Esophagus mucosa (tissue), 1 donor: Measurements from ENCODE around the gene ADGRD1. TPM values are rescaled to one million over a fixed set of nuclear protein-coding genes. Genes with fewer than 3 reads are reported as not detected.
A peak's percentile ranks its signal among the peaks of the same experiment; 100 is the strongest.

Experiments
- ATAC-seq: fragments of 200-7000 bp; cut with Tn5 transposase; one replicate; pipeline ENCODE4 v1.9.1; 2020
- total RNA-seq: library from RNA; stranded (reverse); gene quantifications from one replicate; pipeline ENCODE4 v1.2.4, GENCODE V29; 2023
- donor health status: DM: yes; HTN: yes; CAD: no.

The ADGRD1 gene
- total RNA-seq, 1 donor from 2014 or later: 2.5 TPM

DNA sequence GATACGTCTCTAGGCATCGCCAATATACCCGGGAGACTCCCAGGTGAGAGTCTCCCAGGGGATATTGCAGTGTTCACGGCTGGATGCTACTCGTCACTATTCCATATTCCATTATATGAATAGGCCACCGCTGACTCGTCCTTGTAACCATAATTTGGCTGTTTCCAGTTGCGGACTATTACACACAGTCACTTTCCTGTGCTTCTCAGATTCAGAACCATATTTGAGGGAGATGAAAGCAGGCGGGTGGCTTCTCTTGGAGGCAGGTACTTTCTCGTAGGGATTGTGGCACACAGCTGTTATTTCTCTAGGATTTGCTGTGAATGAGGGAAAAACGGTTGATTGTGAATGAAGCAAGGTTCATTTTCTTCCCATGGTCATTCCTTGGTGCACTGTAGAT, 73.0 kb downstream of the ADGRD1 start:
- ATAC-seq: no peak

DNA sequence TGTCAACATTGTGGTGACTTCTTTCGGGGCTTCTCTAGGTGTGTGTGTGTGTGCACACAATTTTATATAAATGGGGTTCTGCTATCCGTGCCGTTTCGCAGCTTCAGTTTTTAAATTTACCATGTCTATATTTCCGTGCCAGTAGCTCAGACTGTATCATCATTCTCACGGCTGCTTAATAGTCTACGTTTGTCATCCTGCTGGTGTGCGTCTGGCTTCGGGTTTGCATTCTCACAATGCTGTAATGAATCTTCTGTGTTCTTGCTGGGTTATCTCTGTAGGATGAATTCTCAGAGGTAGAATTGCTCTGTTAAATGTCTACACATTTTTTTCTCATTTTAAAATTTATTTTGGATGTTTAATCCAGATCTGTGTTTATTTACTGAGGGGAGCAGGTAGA, 73.6 kb downstream of the ADGRD1 start:
- no peak for ATAC-seq

DNA sequence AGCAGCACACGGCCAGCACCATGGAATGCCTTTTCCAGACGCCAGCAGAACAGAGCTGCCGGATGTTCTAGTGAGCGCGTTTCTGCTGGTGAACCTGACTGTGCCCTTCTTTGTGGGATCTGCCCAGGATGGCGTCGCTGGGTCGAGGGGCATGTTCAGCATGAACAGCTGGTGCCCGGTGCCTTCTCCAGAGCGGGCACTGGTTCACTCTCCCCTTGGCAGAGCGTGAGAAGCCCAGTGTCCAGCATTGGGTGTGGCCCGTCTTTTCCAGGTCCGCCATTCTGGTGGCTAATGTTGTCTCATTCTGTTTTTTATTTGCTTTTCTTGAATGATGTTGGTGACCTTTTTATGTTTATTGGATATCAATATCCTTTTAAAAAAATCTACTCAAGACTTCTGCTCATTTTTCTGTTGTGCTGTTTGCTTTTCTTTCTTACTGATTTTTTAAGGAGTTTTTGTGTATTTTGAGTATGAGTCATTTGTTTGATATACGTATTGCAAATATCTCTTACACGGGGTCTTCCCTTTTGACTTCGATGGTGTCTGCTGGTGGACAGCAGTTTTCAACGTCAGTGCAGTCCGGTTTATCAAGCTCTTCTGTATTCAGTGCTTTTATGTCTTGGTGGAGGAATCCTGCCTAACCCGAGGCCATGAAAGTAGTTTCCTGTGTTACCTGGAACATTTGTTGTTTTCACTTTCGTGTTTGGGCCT, 74.3 kb downstream of the ADGRD1 start:
- no peak for ATAC-seq

DNA sequence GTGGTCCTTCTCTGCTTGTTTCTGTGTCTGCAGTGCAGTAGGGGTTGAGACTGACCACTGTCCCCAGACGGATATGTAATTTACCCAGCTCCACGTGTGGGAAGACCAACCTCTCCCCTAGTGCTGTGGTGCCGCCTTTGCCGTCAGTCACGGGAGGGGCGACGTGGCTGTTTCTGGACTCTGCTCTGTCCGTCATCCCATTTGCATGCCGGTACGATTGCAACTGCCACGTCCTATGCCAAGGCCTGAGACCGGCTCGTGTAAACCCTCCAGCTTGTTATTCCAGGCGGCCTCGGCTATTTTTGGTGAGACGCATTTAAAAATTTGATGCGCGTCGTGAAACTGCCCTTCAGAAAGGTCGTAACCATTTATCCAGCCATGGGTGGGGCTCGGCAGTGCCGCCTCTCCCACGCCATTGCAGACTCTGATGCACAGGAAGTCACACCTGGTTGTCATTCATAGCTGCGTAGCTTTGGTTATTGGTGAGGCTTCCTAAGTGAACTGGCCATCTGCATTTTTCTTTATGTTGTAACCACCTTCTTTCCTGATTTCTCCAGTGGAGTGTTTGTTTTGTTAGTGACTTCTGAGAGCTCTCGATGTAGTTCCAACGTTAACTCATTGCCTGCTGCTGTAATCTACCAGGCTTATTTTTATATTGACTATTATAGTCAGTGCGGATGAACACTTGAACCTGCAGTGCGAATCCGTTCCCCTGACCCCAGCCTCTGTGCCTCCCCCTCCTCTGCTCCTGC, 75.1 kb downstream of the ADGRD1 start:
- no peak for ATAC-seq

DNA sequence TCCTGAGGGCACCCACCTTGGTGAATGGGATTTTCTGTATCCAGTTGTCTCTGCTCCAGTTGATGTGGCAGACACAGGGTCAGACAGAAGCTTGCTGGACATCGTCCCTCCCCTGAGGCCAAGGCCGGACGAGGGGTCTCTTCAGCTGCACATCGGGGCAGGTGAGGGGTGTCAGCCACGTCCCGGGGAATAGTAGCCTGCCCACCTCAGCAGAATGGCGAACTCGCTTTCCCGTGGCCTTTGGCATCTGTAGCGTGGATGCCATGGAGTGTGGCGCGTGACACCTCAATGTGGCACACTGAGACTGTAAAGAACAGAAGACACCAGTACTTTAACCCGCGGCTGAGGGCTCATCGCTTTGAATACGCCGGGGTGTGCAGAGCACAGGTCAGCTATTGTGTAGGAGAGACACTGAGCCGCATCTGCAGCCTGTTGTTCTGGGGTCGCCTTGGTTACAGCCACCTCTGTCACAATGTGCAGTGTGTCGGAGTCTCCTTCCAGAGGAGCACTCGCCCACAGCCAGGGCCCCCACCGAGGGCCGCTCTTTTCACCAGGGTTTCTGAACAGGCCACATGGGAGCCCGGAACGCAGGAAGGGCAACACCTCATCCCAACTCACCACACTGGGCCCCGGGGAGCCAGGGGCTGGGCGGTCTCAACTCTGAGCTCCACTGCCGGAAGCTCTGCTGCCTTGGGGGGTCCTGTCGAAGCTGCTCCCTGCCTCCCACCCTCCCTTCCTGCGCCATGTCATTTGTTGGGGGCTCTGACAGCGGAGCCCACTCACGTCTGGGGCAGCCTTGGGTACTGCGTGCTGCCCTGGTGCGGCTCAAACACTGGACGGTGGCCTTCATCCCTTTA, 77.0 kb downstream of the ADGRD1 start:
- no peak for ATAC-seq

DNA sequence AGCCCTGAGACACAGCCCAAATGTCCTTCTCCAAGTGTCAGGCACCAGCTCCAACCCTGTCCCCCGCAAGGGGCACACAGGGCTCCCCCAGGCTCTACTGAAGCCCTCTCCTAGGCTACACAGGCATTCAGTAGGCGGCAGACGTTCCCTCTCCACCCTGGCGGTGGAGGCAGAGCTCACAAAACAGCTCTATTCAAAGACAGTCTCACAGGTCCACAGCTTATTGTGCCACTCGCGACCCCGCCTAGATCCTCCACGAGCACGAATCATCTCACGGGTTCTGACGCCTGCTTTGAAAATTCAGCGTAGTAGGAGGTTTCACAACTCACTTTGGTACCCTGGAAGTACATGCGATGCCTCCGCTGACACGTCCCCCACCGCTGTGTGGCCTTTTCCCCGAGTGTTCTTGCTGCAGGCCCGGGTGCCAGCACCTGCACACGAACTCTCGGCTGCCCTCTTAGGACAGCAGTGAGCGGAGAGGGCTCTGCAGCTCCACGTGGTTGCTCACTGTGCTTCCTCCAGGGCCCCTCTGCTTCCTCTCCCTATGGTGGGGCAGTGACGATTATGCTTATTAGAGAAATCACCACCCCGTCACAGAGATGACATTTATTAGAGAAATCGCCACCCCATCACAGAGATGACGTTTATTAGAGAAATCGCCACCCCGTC, 78.5 kb downstream of the ADGRD1 start:
- ATAC-seq: no peak

DNA sequence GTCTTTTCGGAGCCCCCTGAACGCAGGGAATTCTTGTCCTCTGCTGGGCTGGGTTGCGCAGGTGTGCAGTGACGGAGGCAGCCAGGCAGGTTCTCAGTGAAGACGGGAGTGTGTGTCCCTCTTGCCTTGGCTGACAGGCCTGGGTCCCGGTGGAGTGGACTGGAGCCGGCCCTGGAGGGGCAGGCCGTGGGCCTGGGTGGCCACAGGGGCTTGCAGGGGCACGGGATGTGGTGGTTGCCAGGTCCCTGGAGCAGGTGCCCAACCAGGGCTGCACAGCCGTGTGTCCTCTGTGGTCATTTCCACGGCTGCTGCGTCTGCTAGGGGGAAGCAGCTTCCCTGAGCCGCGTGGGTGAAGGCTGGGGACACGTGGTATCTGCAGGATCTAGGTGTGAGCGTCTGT, 79.8 kb downstream of the ADGRD1 start:
- ATAC-seq: no peak

DNA sequence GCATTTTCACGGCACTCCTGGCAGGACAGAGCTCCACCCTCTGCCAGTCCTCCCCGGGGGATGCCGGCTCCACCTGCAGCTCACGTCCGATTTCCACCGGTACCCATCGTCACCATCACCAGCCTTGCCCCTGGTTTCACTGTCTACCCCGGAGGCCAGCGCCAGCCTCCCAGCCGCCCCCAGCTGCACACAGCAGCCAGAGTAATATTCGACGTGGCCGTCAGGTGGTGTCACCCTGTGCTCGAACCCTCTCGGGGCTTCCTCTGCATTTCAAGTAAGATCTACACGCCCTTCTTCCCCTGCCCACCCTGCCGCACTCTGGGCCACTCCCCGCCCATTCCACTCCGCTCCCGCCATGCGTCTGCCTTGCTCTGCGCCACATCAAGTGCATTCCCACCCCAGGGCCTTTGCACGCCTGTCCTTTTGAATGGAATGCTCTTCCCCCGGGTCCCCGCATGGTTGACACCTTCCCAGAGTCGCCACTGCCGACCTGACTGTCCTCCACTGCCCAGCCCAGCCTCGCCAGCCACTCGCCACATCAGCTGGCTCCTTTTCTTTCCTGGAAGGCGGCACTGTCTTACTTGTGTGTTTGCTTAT, 80.3 kb downstream of the ADGRD1 start:
- no peak for ATAC-seq

DNA sequence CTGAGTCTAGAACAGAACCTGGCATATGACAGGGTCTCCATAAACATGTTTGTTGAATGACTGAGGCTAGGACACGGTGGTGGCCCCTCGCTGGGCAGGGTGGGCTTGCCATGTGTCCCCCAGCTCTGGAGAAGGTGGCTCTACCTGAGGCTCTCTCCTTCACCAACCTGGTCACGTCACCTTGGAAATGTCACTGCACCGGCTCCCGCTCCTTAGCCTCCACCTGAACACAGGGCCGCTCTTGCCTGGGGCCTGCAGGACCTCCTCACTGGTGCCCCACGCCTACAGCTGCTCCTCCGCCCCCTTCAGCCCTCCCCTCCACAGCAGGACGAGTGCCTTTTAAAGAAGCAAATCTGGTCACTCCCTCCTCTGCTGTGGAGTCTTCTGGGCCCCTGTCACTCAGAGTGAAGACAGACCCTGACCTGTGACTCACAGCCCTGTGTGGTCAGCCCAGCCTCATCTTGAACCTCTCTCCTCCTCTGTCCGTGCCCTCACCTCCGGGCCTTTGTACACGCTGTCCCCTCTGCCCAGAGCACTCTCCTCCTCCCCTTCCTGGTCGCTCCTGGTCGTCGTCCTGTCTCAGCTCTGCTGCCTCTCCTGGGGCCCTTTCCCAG, 81.0 kb downstream of the ADGRD1 start:
- peak; percentile 15 for ATAC-seq

DNA sequence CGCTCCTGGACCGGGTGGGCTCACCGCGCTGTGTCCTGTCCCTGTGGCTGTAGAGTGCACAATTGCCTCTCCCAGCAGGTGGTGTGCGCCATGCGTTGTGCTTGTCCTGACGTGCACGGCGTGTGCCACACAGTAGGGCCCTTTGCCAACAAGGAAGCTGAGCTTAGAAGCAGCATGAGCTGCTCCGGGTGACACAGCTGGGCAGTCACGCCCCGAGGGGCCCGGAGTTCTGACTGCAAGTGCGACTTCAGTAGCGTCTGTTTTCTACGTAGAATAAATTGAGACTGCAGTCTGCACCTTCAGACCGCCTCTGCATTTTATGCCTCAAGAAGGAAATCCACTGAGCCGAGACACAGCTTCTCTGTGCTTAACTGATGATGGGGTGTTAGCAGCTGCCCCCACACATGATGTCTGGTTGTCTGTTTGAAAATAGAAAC, 81.6 kb downstream of the ADGRD1 start:
- ATAC-seq: peak; percentile 93

DNA sequence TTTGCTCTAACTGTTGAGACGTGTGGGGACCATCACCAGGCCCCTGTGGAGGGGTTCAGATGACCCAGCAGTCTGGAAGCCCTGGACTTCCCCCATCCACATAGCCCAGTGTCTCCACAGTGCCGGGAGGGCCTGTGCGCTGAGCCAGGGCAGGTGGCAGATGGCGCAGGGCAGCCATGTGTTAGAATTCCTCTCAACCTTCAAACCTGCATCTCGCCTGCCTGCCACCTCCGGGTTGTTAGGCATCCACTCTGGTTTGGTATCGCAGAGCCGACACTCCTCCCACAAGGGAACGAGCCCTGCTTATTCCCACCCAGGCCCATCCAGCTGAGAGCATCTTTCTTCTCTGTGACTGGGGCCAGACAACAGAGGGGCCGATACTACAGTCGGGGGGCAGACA, 84.5 kb downstream of the ADGRD1 start:
- ATAC-seq: no peak

DNA sequence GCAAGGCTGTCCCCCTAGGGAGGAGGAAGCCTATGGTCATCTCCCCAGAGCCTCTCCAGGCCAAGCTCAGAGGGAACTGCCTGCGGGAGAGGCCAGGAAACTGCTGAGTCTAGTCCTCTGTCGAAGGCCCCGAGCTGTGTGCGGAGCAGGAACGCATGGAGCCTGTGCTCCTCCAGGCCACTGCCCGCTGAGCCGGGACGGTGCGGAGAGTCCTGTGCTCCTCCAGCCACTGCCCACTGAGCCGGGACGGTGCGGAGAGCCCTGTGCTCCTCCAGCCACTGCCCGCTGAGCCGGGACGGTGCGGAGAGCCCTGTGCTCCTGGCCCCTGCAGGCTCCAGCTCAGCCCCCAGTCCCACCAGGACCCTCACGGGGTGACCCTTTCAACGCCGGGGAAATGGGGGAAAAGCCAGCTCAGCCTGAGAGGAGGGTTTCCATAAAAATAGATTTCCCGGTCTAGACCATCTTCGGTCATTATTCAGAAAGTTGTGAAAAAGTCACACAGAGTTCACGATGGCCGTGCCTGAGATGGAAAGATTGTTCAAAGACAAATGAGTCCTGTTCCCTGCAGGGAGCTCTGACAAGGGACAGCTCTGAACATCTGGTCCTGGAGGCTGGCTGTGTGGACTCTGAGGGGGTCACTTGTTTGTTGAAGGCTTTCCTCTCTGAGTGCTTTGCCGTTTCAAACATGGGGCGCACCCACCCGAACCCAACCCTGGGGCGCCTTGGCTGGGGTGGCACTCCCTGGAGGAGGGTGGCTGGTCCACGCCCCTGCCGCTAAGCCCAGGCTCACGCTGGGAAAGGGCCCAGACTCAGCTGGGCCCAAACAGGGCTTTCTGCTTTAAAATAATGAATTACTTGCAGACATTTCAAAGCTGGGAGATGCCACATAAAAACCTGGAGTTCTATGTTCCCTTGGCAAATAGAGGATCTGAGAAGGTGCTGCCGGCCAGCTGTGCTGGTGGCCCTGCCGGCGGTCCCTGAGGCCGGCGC, 85.5 kb downstream of the ADGRD1 start:
- no peak for ATAC-seq

DNA sequence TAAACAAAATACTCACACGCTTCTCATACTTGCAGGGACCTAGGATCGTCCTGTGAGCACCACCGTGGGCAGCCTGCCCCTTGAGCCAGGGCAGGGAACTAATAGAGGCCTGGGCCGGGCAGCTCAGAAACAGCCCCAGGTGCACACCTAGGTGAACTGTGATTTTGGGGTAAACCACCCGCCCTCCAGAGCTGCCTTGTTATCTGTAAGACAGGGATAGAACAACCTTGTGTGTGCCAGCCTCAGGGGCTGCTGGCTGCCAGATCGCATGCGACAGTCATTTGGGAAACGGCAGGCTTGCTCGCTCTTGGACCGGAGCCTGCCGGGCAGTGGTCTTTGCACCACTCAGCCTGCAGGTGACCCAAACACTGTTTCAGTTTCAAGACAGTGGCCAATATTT, 86.8 kb downstream of the ADGRD1 start:
- no peak for ATAC-seq

DNA sequence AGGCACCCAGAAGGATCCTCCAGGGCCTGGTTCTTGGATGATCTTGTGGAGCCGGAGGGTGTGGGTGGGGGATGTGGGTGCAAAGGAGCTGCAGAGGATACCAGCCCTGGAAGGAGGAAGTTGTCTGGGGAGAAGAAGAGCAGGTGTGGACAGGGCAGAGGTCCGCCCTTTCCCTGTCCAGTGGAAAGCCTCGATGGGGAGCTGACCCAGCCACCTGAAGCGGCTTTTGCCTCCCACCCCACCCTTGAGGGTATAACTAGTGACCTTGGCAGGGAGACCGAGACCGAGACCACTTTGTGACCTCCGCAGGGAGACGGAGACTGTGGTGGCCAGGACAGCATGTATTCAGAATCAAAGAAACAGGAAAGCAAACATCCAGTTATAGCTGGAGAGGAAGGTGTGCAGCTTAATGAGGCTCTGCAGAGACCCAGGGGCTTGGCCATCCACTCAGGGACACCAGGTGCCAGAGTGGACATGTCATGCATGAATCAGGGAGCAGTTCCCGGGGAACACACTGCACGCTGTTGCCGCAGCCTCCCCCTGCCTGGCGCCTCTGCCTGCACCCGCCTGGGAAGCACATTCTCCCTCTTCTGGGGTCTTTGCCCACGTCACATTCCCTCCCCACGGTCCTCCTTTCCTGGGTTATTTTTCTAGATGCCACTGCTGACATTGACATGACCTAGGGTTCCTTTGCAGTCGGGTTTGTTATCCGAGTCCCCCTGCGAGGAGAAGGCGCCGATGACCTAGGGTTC, 87.7 kb downstream of the ADGRD1 start:
- no peak for ATAC-seq

DNA sequence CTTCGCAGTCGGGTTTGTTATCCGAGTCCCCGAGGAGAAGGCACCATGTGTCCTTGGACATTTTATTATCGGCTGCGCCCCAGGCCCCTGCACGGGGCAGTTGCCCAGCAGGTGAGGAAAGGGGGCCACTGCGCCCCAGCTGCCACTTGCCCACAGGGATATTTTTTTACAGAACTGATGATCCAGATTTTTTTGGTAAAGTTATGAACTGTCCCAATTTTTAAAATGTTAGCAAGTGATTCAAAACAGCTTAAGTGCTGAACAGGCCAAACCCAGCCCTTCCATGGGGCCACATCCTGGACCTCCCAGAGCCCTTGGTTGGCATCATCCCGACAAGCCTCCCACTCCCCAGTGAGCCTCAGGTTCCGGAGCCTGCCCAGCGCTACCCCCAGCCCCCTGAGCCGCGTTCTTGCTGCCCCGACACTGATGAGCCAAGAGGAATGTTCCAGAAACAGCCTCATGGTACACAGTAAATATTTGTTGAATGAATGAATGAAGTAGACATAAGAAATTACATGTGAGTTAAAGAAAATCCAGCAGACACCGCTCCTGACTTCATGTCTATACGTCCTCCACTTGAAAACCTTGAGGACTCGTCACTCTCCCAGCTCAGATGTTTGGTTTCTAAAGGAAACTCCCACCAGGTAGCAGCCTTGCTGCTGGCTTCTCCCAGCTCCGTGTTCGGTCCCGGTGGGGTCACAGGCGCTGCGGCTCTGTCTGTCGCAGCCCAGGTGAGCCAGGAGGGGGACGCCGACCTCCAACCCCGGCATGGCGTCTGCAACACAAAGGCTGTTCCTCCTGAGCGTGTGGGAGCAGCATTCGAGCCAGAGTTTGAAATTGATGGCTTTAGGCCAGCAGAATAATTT, 88.5 kb downstream of the ADGRD1 start:
- no peak for ATAC-seq

DNA sequence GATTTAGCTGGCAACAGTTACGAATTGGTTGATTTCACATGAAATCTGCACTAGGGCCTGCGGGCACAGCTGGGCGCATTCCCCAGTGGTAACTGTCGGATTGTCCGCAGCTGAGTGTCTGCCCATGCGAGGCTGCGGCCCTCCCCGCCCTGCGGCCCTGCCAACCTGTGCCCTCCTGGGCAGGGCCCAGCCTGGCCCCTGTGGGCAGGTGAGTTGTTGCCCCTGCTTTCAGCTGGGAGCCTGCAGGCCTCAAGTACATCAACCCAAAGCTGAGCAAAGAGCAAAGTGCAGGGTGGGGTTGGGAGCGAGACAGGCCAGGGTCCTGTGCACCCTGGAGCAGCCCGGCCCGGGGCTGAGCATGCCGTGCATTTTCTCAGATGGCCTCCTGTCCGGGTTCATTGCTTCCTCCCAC, 89.1 kb downstream of the ADGRD1 start:
- no peak for ATAC-seq

DNA sequence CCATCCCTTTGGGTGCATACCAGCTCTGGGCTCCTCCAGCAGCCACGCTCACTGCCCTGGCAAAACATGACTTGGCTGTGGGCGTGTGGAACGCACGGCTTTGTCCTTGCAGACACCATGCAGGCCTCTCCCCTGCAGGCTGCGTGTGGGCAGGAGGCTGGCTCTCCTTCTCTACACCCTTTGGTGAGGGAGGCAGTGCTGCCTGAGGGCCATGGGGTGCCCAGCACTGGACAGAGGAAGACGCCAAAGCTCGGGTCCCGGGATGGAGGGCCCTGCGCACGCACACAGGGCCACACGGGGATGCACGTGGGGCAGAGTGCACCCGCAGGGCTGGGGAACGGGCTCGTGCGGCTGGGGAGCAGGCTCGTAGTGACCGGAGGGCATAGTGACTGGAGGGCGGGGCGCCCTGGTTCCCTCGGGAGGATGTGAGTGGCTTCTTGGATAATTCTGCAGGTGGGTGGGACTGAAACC, 89.7 kb downstream of the ADGRD1 start:
- no peak for ATAC-seq

DNA sequence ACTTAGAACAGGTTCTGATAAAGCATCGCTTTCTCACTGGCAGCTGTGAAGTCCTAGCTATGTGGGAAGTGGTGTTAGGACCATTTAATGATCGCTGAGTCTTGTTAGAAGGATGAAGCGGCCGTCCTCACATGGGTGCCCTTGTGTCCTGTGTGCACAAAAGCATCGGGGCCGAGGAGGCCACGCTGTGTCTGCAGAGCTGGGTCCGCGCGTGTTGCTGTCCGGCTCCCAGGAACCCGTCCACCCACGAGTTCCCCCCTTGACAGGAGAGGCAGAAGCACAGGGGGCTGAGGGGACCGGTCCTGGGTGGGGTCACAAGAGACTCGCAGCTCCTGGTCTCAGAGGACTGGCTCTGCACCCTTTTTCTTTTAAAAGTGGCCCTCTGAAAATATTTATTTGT, 90.4 kb downstream of the ADGRD1 start:
- ATAC-seq: no peak
